Tibial artery (tissue), 4 donors: ENCODE results near the gene CFAP299.

ENCODE experiments used
- DNase-seq, 2 donors: peaks; one replicate each; pipeline ENCODE4 v3.0.0-alpha.2; 2019
- H3K27ac ChIP-seq, 2 donors: fragments of 200-600 bp; sonication (generic) in 1 of 2; 1 replicate in 1 of 2; 2 replicates in 1 of 2; pipeline ENCODE4 v1.5.1; 2018 to 2019; ENCODE audit warnings: mild to moderate bottlenecking in 1 of 2
- H3K27me3 ChIP-seq, 2 donors: fragments of 200-600 bp; sonication (generic) in 1 of 2; one replicate each; pipeline versions ENCODE4 v1.5.1 to v1.6.0; 2016 to 2019
- H3K36me3 ChIP-seq, 3 donors: fragments of 200-600 bp; sonication (generic) in 2 of 3; one replicate each; pipeline ENCODE4 v1.5.1; 2016 to 2019; ENCODE audit warnings: mild to moderate bottlenecking in 2 of 3
- H3K4me1 ChIP-seq, 4 donors: fragments of 200-600 bp; sonication (generic) in 2 of 4; 1 replicate in 3 of 4; 2 replicates in 1 of 4; pipeline ENCODE4 v1.5.1; 2016 to 2019
- H3K4me3 ChIP-seq, 2 donors: fragments of 200-600 bp; sonication (generic) in 1 of 2; 1 replicate in 1 of 2; 2 replicates in 1 of 2; pipeline ENCODE4 v1.5.1; 2018 to 2019; ENCODE audit warnings: mild to moderate bottlenecking in 2 of 2
- H3K9me3 ChIP-seq, 3 donors: fragments of 200-600 bp; sonication (generic) in 1 of 3; one replicate each; pipeline ENCODE4 v1.5.1; 2016 to 2019
- intact Hi-C: fragments of 100-400 bp; cut with DNase I; formaldehyde crosslinking; loops from one replicate; pipeline ENCODE4 v1.15.0; 2023; ENCODE audit warnings: low total_unique reads
- TF ChIP-seq, protein P1 (sequence below), 2 experiments: fragments of 200-600 bp in 1 of 2; fragments of 450-650 bp in 1 of 2; IDR thresholded peaks; one replicate each; pipeline ENCODE4 v1.5.1; 2017 to 2019; ENCODE audit warnings: antibody characterized with exemption in 2 of 2, mild to moderate bottlenecking in 1 of 2, moderate library complexity in 1 of 2

The CFAP299 gene

DNA sequence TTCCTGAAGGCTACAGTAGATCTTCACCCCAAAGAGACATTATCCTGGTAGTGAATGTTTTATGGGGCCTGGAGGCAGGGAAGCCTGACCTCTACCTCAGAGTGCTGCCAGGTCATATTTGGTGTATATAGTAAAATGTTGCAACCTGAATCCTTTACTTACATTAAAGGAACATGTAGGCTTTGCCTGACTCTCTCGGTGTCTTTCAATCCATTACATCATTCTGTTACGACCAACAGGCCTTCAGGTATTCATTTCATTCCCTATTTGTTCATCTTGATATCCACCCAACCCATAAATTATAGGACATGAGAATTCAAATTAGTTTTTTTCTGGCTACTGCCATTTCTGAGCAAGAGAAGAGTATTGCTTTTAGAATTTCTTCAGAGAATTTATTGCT lies 116.5 kb downstream of the CFAP299 start:
- Histone ChIP-seq H3K9me3 (no peaks in the 10 kb centered on the region), H3K4me3 (no peak overlapping the region), H3K27ac (no peak overlapping the region), H3K36me3 (no peaks in the 10 kb centered on the region), H3K4me1 (no peaks in the 10 kb centered on the region), H3K27me3 (no peaks in the 10 kb centered on the region)
- TF ChIP-seq, protein P1, sequence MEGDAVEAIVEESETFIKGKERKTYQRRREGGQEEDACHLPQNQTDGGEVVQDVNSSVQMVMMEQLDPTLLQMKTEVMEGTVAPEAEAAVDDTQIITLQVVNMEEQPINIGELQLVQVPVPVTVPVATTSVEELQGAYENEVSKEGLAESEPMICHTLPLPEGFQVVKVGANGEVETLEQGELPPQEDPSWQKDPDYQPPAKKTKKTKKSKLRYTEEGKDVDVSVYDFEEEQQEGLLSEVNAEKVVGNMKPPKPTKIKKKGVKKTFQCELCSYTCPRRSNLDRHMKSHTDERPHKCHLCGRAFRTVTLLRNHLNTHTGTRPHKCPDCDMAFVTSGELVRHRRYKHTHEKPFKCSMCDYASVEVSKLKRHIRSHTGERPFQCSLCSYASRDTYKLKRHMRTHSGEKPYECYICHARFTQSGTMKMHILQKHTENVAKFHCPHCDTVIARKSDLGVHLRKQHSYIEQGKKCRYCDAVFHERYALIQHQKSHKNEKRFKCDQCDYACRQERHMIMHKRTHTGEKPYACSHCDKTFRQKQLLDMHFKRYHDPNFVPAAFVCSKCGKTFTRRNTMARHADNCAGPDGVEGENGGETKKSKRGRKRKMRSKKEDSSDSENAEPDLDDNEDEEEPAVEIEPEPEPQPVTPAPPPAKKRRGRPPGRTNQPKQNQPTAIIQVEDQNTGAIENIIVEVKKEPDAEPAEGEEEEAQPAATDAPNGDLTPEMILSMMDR (IDR thresholded peaks at IDR 0.05): no peak
- intact Hi-C loops: no loop called here
- DNase-seq: no peak

DNA sequence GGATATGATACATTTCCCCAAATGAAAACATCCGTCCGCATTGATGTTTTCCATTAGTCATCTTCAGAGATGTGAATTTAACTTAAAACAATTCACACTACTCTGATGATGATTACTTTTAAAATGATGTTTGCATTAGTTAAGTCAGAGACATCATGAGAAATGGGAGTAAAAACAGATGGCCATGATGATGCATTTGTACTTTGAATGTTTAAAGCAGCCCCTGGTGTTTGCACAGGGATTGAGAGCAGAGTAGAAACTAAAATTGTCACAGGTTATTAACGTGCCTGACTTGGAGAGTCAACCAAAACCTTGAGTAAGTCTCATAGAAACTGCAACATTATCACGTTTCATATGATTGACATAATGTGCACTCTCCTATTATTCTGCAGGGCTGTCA lies 117.2 kb downstream of the CFAP299 start:
- Histone ChIP-seq H3K4me3 (no peak overlapping the region), H3K4me1 (no peaks in the 10 kb centered on the region), H3K36me3 (no peaks in the 10 kb centered on the region), H3K27ac (no peak overlapping the region), H3K27me3 (no peaks in the 10 kb centered on the region), H3K9me3 (no peaks in the 10 kb centered on the region)
- intact Hi-C loops: no loop called here
- no peak for DNase-seq
- TF ChIP-seq, protein P1 (IDR thresholded peaks at IDR 0.05): no peak

DNA sequence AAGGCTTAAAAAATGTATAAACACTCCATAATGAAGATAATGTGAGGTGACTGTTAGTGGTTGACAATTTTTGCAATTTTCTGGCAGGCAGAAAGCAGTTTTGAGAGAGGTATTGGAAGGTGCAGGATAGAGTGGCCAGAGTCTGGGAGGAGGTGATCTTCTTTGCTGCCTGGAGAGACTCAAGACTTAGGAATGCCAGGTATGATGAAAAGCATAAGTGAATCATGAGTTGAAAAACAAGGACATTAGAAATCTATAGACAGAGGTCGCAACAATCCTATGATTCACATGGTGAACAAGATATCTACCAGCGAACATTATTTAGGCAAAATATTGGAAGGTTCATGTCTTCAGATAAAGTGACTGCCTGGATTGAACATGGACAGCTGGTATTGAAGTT lies 118.5 kb downstream of the CFAP299 start:
- H3K36me3 ChIP-seq: no peaks in the 10 kb centered on the region
- TF ChIP-seq, protein P1 (IDR thresholded peaks at IDR 0.05): no peak
- no peaks in the 10 kb centered on the region for H3K4me1 ChIP-seq
- no peak overlapping the region for H3K27ac ChIP-seq
- no peaks in the 10 kb centered on the region for H3K9me3 ChIP-seq
- H3K4me3 ChIP-seq: no peak overlapping the region
- no peaks in the 10 kb centered on the region for H3K27me3 ChIP-seq
- intact Hi-C loops: no loop called here
- DNase-seq: no peak

DNA sequence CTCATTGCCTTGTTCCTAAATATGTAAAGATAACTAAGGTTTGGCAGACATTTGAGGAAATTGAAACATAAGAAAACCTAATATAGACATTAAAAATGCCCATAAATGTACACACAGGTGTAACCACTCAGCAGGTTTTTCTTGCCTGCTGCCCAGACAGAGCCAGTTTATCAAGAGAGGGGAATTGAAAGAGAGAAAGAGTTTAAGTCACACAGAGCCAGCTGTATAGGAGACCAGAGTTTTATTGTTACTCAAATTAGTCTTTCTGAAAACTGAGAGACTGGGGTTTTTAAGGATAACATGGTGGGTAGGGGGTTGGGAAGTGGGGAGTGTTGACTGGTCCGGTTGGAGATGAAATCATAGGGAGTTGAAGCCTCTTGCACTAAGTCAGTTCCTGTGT lies 119.0 kb downstream of the CFAP299 start:
- no peak overlapping the region for H3K27ac ChIP-seq
- H3K36me3 ChIP-seq: no peaks in the 10 kb centered on the region
- no peak for DNase-seq
- no peaks in the 10 kb centered on the region for H3K4me1 ChIP-seq
- H3K4me3 ChIP-seq: no peak overlapping the region
- H3K9me3 ChIP-seq: no peaks in the 10 kb centered on the region
- intact Hi-C loops: no loop called here
- H3K27me3 ChIP-seq: no peaks in the 10 kb centered on the region
- TF ChIP-seq, protein P1 (IDR thresholded peaks at IDR 0.05): no peak

DNA sequence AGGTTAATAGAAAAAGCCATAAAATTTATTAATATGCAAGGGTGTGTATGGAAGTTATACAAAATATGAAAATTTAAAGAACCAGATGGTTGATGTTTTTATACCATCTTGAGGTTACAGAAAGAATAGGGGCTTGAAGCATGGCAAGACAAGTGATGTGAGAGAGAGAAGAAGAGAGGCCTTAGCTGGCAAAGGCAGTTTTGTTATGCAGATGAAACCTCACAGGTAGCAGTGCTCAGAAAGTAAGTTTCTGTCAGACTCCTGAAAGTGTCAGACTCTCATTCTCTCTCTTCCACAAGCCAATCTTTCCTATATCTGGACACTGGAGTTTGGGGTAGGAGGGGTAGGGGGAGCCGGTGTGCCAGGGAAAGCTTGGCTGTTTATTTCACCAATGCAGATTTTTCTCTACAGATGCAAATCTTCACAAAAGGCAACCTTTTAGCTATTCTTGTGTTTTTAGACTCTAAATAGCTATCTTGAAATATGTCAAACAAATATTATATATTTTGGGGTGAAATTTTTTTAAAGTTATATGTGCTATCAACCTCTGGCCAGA lies 124.5 kb downstream of the CFAP299 start:
- no peaks in the 10 kb centered on the region for H3K36me3 ChIP-seq
- H3K9me3 ChIP-seq: no peaks in the 10 kb centered on the region
- no peak overlapping the region for H3K4me3 ChIP-seq
- DNase-seq: no peak
- no peaks in the 10 kb centered on the region for H3K27me3 ChIP-seq
- TF ChIP-seq, protein P1 (IDR thresholded peaks at IDR 0.05): no peak
- no peak overlapping the region for H3K27ac ChIP-seq
- no peaks in the 10 kb centered on the region for H3K4me1 ChIP-seq
- intact Hi-C loops: no loop called here

DNA sequence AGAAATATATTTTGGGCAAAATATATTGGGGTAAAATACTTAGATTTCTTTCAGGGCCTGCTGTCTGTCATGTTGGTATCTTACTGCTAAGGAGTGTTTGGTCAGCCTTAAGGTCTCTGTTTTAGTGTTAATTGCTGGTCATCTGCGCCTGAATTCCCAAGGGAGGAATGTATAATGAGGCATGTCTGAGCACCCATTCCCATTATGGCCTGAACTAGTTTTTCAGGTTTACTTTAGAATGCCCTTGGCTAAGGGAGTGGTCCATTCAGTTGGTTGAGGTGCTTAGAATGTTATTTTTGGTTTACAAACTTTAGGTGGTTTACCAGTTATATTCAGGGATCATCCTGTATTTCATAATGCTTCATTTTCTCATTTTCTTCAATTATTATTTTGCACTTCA lies 125.9 kb downstream of the CFAP299 start:
- DNase-seq: no peak
- Histone ChIP-seq H3K4me3 (no peak overlapping the region), H3K9me3 (no peaks in the 10 kb centered on the region), H3K4me1 (no peaks in the 10 kb centered on the region), H3K36me3 (no peaks in the 10 kb centered on the region), H3K27ac (no peak overlapping the region), H3K27me3 (no peaks in the 10 kb centered on the region)
- TF ChIP-seq, protein P1 (IDR thresholded peaks at IDR 0.05): no peak
- intact Hi-C loops: no loop called here
